Heart right ventricle (tissue), 16 donors: ENCODE measurements around the gene CCDC116. TPM values are rescaled to one million over a fixed set of nuclear protein-coding genes. Genes with fewer than 3 reads are reported as not detected.

Experiments
- ATAC-seq, 8 donors: fragments of 200-7000 bp; cut with Tn5 transposase; one replicate each; pipeline ENCODE4 v1.9.1; 2020; ENCODE audit warnings: mild to moderate bottlenecking in 8 of 8, moderate library complexity in 8 of 8, moderate number of reproducible peaks in 1 of 8
- DNase-seq, 2 donors: peaks; one replicate each; pipeline ENCODE4 v3.0.0-alpha.2; 2020
- H3K27ac ChIP-seq, 10 donors: fragments of 200-600 bp; sonication (generic) in 2 of 10; one replicate each; pipeline versions ENCODE4 v1.5.0 to v1.8.0; 2020 to 2022; ENCODE audit warnings: mild to moderate bottlenecking in 3 of 10
- H3K27me3 ChIP-seq, 7 donors: fragments of 200-600 bp; one replicate each; pipeline ENCODE4 v1.8.0; 2021 to 2022; ENCODE audit warnings: mild to moderate bottlenecking in 2 of 7
- H3K36me3 ChIP-seq, 9 donors: fragments of 200-600 bp; sonication (generic) in 1 of 9; one replicate each; pipeline versions ENCODE4 v1.5.0 to v1.8.0; 2020 to 2022; ENCODE audit warnings: mild to moderate bottlenecking in 2 of 9
- H3K4me1 ChIP-seq, 9 donors: fragments of 200-600 bp; sonication (generic) in 1 of 9; one replicate each; pipeline versions ENCODE4 v1.5.0 to v1.8.0; 2020 to 2022; ENCODE audit warnings: mild to moderate bottlenecking in 4 of 9
- H3K4me3 ChIP-seq, 10 donors: fragments of 200-600 bp; sonication (generic) in 2 of 10; one replicate each; pipeline versions ENCODE4 v1.5.0 to v1.8.0; 2020 to 2022; ENCODE audit warnings: mild to moderate bottlenecking in 7 of 10, moderate library complexity in 2 of 10
- H3K9me3 ChIP-seq, 11 donors: fragments of 200-600 bp in 10 of 11; sonication (generic) in 2 of 11; one replicate each; pipeline versions ENCODE4 v1.5.0 to v1.8.0; 2013 to 2022; ENCODE audit warnings: mild to moderate bottlenecking in 2 of 11, control low read depth in 1 of 11, moderate library complexity in 1 of 11
- WGBS, 2 donors: extraction: QIAGEN DNeasy Blood & Tissue Kit; methylation state at CpG; one replicate each; pipeline ENCODE4 v1.1.7; 2013; ENCODE audit warnings: inconsistent platforms in 1 of 2; 5-methylcytosine and 5-hydroxymethylcytosine counted together
- intact Hi-C, 10 donors: fragments of 100-400 bp; cut with DNase I; formaldehyde crosslinking; loops; one replicate each; pipeline versions ENCODE4 v1.11.1 to v1.14.2; 2022
- polyA plus RNA-seq, 2 donors: library from polyadenylated mRNA; stranded (reverse); fragments of 200-250 nt; gene quantifications; one replicate each; pipeline ENCODE4 v1.2.3, GENCODE V29; 2013
- total RNA-seq, 10 donors: library from RNA; stranded (reverse); fragmentation: NEBNext Ultra II Directional in 3 of 10; extraction: Animal tissue kit (Norgen Biotek cat#: 25700) in 3 of 10; gene quantifications; one replicate each; pipeline versions ENCODE4 v1.2.1 to v1.2.4, GENCODE V29; 2021 to 2023
- TF ChIP-seq, protein P1 (sequence below), 9 donors: fragments of 200-600 bp; sonication (generic) in 2 of 9; IDR thresholded peaks; one replicate each; pipeline versions ENCODE4 v1.5.0 to v1.8.0; 2021 to 2022; ENCODE audit warnings: antibody characterized with exemption in 9 of 9, mild to moderate bottlenecking in 5 of 9, moderate library complexity in 1 of 9
- donor health status: Arrhythmogenic right ventricular cardiomyopathy.
- donor health status: ischemic (EF 13 %, LVEDD 7.1; RV severe dilation, severe dysfunction).
- donor health status: healthy with polysubstance abuse.
- donor health status: DM: no; HTN: yes; CAD: no.
- donor health status: DM: no; HTN: no; CAD: no.
- donor health status: ischemic (EF 25% LVEDD 6.9; RV normal size, moderate dysfunction).
- donor health status: ischemic (EF 25% LVEDD 5.7; RV mildly dilated, moderate dysfunction).
- donor health status: healthy.
- donor health status: DM: yes; HTN: yes; CAD: no.
- donor health status: Ischemic cardiomyopathy.
- donor health status: ischemic (EF 35%, LVEDD 5.7; RV mildly dilated, moderate dysfunction).
- donor health status: nonischemic (EF 11% LVEDD 7.7; RV severe dilation, severe dysfunction).
- donor health status: DM: yes; HTN: yes; CAD: no.
- donor health status: PGD.
- donor health status: ischemic (EF 29% LVEDD 5.4; RV normal size, mild dysfunction).
- donor health status: nonischemic (EF 23%, LVEDD 6.1; RV moderate dilation, normal function).

The CCDC116 gene
- total and polyA plus RNA-seq, 12 donors: 0.11 to 1.2 (median 0.28) TPM; not detected in 4

GRCh38 chr22:21650280-21650679 lies 17.7 kb downstream of the CCDC116 start:
- Histone ChIP-seq H3K27me3 (no peaks in the 10 kb centered on the region), H3K4me3 (no peak overlapping the region), H3K9me3 (no peaks in the 10 kb centered on the region), H3K36me3 (peaks cover 0 to 27% (median 0%) of the 10 kb centered on the region in 9 donors), H3K27ac (no peak overlapping the region), H3K4me1 (peaks cover 5 to 36% (median 25%) of the 10 kb centered on the region in 9 donors)
- WGBS, 2 donors: 95 to 96% methylated on average over 7 of the region's 7 CpGs
- DNase-seq (no peak), ATAC-seq (no peak)
- intact Hi-C loops: no loop called here
- TF ChIP-seq, protein P1, sequence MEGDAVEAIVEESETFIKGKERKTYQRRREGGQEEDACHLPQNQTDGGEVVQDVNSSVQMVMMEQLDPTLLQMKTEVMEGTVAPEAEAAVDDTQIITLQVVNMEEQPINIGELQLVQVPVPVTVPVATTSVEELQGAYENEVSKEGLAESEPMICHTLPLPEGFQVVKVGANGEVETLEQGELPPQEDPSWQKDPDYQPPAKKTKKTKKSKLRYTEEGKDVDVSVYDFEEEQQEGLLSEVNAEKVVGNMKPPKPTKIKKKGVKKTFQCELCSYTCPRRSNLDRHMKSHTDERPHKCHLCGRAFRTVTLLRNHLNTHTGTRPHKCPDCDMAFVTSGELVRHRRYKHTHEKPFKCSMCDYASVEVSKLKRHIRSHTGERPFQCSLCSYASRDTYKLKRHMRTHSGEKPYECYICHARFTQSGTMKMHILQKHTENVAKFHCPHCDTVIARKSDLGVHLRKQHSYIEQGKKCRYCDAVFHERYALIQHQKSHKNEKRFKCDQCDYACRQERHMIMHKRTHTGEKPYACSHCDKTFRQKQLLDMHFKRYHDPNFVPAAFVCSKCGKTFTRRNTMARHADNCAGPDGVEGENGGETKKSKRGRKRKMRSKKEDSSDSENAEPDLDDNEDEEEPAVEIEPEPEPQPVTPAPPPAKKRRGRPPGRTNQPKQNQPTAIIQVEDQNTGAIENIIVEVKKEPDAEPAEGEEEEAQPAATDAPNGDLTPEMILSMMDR (IDR thresholded peaks at IDR 0.05): no peak

DNA sequence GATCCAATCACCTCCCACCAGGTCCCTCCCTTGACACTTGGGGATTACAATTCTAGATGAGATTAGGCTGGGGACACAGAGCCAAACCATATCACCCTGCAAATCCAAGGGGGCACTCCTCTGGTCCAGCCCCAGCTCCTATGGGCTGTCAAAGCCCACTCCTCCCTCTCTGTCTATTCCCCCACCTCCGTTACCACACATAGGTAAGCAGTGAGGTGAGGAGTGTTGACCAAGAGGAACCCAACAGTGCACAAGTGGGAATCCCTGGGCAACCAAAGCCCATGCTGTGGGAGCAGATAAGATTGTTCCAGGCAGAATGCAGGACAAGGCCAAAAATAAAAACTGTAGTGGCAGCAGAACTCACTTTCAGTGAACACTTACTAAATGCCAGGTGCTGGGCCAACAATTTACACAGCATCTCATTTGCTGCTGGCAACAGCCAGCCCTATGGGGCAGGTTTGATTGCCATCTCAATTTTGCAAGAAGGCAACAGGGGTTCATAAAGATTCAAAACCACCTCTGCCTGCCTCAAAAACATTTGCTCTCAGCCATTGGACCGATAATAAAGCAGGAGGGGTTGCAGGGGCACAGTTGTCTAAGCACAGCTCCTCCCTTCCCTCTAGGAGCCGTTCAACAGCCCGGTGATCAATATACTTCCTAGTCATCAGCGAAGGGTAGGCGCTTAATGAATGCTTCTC lies 18.4 kb downstream of the CCDC116 start:
- DNase-seq (no peak), ATAC-seq (peak in 6 of 8 donors; percentile 18 to 38 (median 28))
- peak overlapping the region in 2 of 10 donors; percentile 52 to 65 for H3K27ac ChIP-seq
- H3K4me3 ChIP-seq: peak overlapping the region in 8 of 10 donors; percentile 45 to 73 (median 59)
- H3K36me3 ChIP-seq: peaks cover 0 to 23% (median 0%) of the 10 kb centered on the region in 9 donors
- intact Hi-C loops: no loop called here
- no peaks in the 10 kb centered on the region for H3K27me3 ChIP-seq
- TF ChIP-seq, protein P1 (IDR thresholded peaks at IDR 0.05): no peak
- H3K9me3 ChIP-seq: no peaks in the 10 kb centered on the region
- 11 to 13% methylated on average over 6 of the region's 6 CpGs for WGBS, 2 donors
- peaks cover 5 to 36% (median 25%) of the 10 kb centered on the region in 9 donors for H3K4me1 ChIP-seq

GRCh38 chr22:21651521-21652009 lies 19.0 kb downstream of the CCDC116 start:
- no peaks in the 10 kb centered on the region for H3K27me3 ChIP-seq
- H3K4me3 ChIP-seq: peak overlapping the region; percentile 32 to 73 (median 58)
- peaks cover 0 to 19% (median 0%) of the 10 kb centered on the region in 9 donors for H3K36me3 ChIP-seq
- peak overlapping the region in 3 of 10 donors; percentile 5 to 65 (median 52) for H3K27ac ChIP-seq
- no peak for DNase-seq
- peak; percentile 2 to 21 (median 8) for ATAC-seq
- TF ChIP-seq, protein P1 (IDR thresholded peaks at IDR 0.05): no peak
- intact Hi-C loops: no loop called here
- WGBS, 2 donors: 1% methylated on average over 29 of the region's 29 CpGs
- H3K4me1 ChIP-seq: peaks cover 5 to 33% (median 22%) of the 10 kb centered on the region in 9 donors
- H3K9me3 ChIP-seq: no peaks in the 10 kb centered on the region

DNA sequence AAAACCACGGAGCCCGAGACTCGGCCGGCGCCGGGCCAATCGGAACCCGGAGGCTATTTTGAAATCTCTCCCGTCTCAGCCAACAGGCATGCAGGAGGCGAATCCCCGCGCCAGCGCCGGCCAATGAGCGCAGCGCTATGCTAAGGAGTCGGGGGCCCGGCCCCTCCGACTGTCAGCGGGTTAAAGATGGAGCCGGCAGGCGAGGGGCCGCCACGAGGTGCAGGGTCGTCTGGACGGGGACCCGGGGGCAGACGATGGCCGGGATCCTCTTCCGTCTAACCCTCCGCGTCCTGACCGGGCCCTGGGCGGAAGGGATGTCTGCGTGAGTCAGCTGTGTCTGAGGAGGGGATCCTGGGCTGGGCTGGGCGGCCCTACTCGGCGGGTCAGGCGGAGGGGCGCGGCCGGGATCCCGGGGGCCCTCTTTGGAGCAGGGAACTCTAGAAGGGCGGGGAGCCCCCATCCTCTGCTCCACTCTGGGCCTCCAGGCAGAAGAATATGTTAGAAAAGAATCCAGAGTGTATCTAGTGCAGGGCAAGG lies 19.5 kb downstream of the CCDC116 start:
- H3K4me1 ChIP-seq: peaks cover 5 to 33% (median 22%) of the 10 kb centered on the region in 9 donors
- peak overlapping the region in 4 of 10 donors; percentile 5 to 65 (median 48) for H3K27ac ChIP-seq
- TF ChIP-seq, protein P1 (IDR thresholded peaks at IDR 0.05): no peak
- 0% methylated on average over 44 of the region's 44 CpGs for WGBS, 2 donors
- no peaks in the 10 kb centered on the region for H3K9me3 ChIP-seq
- ATAC-seq (peak; percentile 88 to 97 (median 94)), DNase-seq (peak; percentile 85 to 90)
- H3K27me3 ChIP-seq: peaks cover 0 to 3% (median 0%) of the 10 kb centered on the region in 7 donors
- peaks cover 0 to 19% (median 0%) of the 10 kb centered on the region in 9 donors for H3K36me3 ChIP-seq
- intact Hi-C loops: no loop called here
- peak overlapping the region; percentile 32 to 73 (median 58) for H3K4me3 ChIP-seq
